WTC11 (cell line): ENCODE results near the gene CDK6. TPM values are rescaled to one million over a fixed set of nuclear protein-coding genes. Genes with fewer than 3 reads are reported as not detected.
A peak's percentile ranks its signal among the peaks of the same experiment; 100 is the strongest.

Experiments
- ATAC-seq: fragments of 200-7000 bp; cut with Tn5 transposase; 2 replicates; pipeline ENCODE4 v1.10.0; 2021; ENCODE audit warnings: mild to moderate bottlenecking, moderate library complexity
- CTCF ChIA-PET: fragments of 300-600 bp; sonication (Branson Sonifier 250); formaldehyde crosslinking; loops from one replicate; lab custom pipeline; 2021; ENCODE audit warnings: antibody characterized with exemption; lab: Charles Lee
- POLR2A ChIA-PET: fragments of 350-600 bp; sonication (Branson Sonifier 250); formaldehyde crosslinking; loops from one replicate; lab custom pipeline; 2021; ENCODE audit warnings: antibody characterized with exemption; lab: Charles Lee
- DNase-seq: peaks from one replicate; pipeline ENCODE4 v3.0.0; 2021; ENCODE audit warnings: low spot score
- H3K27ac Mint-ChIP-seq: 2 replicates; pipeline ENCODE4 v1.8.0; 2021; ENCODE audit warnings: mixed read lengths
- H3K27me3 Mint-ChIP-seq: 2 replicates; pipeline ENCODE4 v1.8.0; 2021; ENCODE audit warnings: low read depth, mild to moderate bottlenecking, moderate library complexity, mixed read lengths
- H3K36me3 Mint-ChIP-seq: 2 replicates; pipeline ENCODE4 v1.8.0; 2021; ENCODE audit warnings: mixed read lengths
- H3K4me1 Mint-ChIP-seq: 2 replicates; pipeline ENCODE4 v1.8.0; 2022; ENCODE audit warnings: mixed read lengths
- H3K4me3 Mint-ChIP-seq: 2 replicates; pipeline ENCODE4 v1.8.0; 2021; ENCODE audit warnings: mild to moderate bottlenecking, moderate library complexity, mixed read lengths
- H3K9me3 Mint-ChIP-seq: 2 replicates; pipeline ENCODE4 v1.8.0; 2021; ENCODE audit warnings: mixed read lengths
- ATF2 ChIP-seq: sonication (generic); formaldehyde crosslinking; IDR thresholded peaks from 2 replicates; pipeline ENCODE4 v1.8.1; 2022; ENCODE audit warnings: low read depth, missing genetic modification reagents, borderline replicate concordance
- ATF6 ChIP-seq: sonication (generic); formaldehyde crosslinking; IDR thresholded peaks from 2 replicates; pipeline ENCODE4 v1.8.1; 2023; ENCODE audit warnings: mild to moderate bottlenecking, missing genetic modification reagents
- CBFB ChIP-seq: sonication (generic); formaldehyde crosslinking; IDR thresholded peaks from 2 replicates; pipeline ENCODE4 v1.8.1; 2022; ENCODE audit warnings: mild to moderate bottlenecking, low read depth, missing genetic modification reagents
- GTF2I ChIP-seq: fragments of 250-450 bp; sonication (Bioruptor Pico); conservative IDR thresholded peaks from 2 replicates; pipeline ENCODE4 v1.4.0; 2021; ENCODE audit warnings: mild to moderate bottlenecking
- KAT7 ChIP-seq: sonication (generic); formaldehyde crosslinking; IDR thresholded peaks from 2 replicates; pipeline ENCODE4 v1.8.1; 2023; ENCODE audit warnings: missing genetic modification reagents, mild to moderate bottlenecking, borderline replicate concordance
- NR1H2 ChIP-seq: sonication (generic); formaldehyde crosslinking; IDR thresholded peaks from 2 replicates; pipeline ENCODE4 v1.9.0; 2021; ENCODE audit warnings: mild to moderate bottlenecking, moderate library complexity, missing genetic modification reagents
- SMAD4 ChIP-seq: sonication (generic); formaldehyde crosslinking; IDR thresholded peaks from 2 replicates; pipeline ENCODE4 v1.8.0; 2022; ENCODE audit warnings: mild to moderate bottlenecking, missing genetic modification reagents
- SOX15 ChIP-seq: fragments of 250-450 bp; sonication (Bioruptor Pico); IDR thresholded peaks from 2 replicates; pipeline ENCODE4 v1.9.0; 2021; ENCODE audit warnings: mild to moderate bottlenecking
- TEAD1 ChIP-seq: sonication (generic); formaldehyde crosslinking; IDR thresholded peaks from 2 replicates; pipeline ENCODE4 v1.8.0; 2022; ENCODE audit warnings: mild to moderate bottlenecking, missing genetic modification reagents
- TP53 ChIP-seq: sonication (generic); formaldehyde crosslinking; IDR thresholded peaks from 2 replicates; pipeline ENCODE4 v1.8.1; 2023; ENCODE audit warnings: mild to moderate bottlenecking, missing genetic modification reagents
- USF1 ChIP-seq: sonication (generic); formaldehyde crosslinking; IDR thresholded peaks from 2 replicates; pipeline ENCODE4 v1.8.0; 2022; ENCODE audit warnings: mild to moderate bottlenecking, missing genetic modification reagents
- ZBTB21 ChIP-seq: sonication (generic); formaldehyde crosslinking; IDR thresholded peaks from 2 replicates; pipeline ENCODE4 v1.8.1; 2023; ENCODE audit warnings: mild to moderate bottlenecking, missing genetic modification reagents, borderline replicate concordance
- ZNF121 ChIP-seq: sonication (generic); formaldehyde crosslinking; IDR thresholded peaks from 2 replicates; pipeline ENCODE4 v1.8.0; 2023; ENCODE audit warnings: missing genetic modification reagents
- ZNF219 ChIP-seq: sonication (generic); formaldehyde crosslinking; IDR thresholded peaks from 2 replicates; pipeline ENCODE4 v1.8.0; 2023; ENCODE audit warnings: missing genetic modification reagents, mild to moderate bottlenecking, borderline replicate concordance
- ZNF232 ChIP-seq: sonication (generic); formaldehyde crosslinking; IDR thresholded peaks from 2 replicates; pipeline ENCODE4 v1.8.0; 2022; ENCODE audit warnings: mild to moderate bottlenecking, missing genetic modification reagents
- ZNF423 ChIP-seq: fragments of 250-450 bp; sonication (Bioruptor Pico); IDR thresholded peaks from 2 replicates; pipeline ENCODE4 v2.1.2; 2022; ENCODE audit warnings: mild to moderate bottlenecking, moderate library complexity
- ZNF671 ChIP-seq: fragments of 250-450 bp; sonication (Bioruptor Pico); IDR thresholded peaks from 2 replicates; pipeline ENCODE4 v1.8.0; 2021; ENCODE audit warnings: mild to moderate bottlenecking
- total RNA-seq: library from RNA; stranded (reverse); gene quantifications from 3 replicates; pipeline ENCODE4 v1.2.3, GENCODE V29; 2021
- TF ChIP-seq, protein P1 (sequence below): fragments of 250-450 bp; sonication (Bioruptor Pico); IDR thresholded peaks from 2 replicates; pipeline ENCODE4 v1.9.0; 2021; ENCODE audit warnings: mild to moderate bottlenecking, borderline replicate concordance
- TF ChIP-seq, protein P2 (sequence below): sonication (generic); formaldehyde crosslinking; IDR thresholded peaks from 2 replicates; pipeline ENCODE4 v1.8.0; 2023; ENCODE audit warnings: missing genetic modification reagents, mild to moderate bottlenecking, borderline replicate concordance

CDK6 gene
- total RNA-seq, 1 experiment from 2014 or later, result 47.2 TPM

DNA sequence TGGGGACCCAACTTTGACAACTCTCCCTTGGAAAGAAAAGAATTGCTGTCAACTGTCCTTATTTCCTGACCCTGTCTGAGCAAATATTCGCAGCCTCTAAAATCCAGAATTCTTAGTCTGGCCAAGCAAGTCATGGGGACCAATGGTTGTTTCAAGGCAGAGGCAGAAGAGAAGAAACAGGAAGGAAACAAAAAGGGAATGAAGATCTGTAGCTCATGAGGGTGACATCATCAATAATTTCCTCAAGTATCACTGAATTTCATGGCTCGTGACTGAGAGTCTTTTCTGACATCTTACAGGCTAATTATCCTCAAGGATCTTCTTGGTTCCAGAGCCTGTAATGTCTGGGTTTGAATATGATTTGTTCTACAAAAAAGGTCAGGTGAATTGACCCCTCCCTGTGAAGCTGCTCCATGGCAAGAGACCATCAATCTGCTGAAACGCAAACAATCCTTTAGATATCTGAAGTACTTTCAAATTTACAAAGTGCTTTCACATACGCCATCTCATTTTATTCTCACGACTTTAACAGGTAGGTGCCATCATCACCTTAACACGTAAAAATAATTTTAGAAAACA lies 5.8 kb downstream of the CDK6 start (continued):
- TF ChIP-seq, protein P1, sequence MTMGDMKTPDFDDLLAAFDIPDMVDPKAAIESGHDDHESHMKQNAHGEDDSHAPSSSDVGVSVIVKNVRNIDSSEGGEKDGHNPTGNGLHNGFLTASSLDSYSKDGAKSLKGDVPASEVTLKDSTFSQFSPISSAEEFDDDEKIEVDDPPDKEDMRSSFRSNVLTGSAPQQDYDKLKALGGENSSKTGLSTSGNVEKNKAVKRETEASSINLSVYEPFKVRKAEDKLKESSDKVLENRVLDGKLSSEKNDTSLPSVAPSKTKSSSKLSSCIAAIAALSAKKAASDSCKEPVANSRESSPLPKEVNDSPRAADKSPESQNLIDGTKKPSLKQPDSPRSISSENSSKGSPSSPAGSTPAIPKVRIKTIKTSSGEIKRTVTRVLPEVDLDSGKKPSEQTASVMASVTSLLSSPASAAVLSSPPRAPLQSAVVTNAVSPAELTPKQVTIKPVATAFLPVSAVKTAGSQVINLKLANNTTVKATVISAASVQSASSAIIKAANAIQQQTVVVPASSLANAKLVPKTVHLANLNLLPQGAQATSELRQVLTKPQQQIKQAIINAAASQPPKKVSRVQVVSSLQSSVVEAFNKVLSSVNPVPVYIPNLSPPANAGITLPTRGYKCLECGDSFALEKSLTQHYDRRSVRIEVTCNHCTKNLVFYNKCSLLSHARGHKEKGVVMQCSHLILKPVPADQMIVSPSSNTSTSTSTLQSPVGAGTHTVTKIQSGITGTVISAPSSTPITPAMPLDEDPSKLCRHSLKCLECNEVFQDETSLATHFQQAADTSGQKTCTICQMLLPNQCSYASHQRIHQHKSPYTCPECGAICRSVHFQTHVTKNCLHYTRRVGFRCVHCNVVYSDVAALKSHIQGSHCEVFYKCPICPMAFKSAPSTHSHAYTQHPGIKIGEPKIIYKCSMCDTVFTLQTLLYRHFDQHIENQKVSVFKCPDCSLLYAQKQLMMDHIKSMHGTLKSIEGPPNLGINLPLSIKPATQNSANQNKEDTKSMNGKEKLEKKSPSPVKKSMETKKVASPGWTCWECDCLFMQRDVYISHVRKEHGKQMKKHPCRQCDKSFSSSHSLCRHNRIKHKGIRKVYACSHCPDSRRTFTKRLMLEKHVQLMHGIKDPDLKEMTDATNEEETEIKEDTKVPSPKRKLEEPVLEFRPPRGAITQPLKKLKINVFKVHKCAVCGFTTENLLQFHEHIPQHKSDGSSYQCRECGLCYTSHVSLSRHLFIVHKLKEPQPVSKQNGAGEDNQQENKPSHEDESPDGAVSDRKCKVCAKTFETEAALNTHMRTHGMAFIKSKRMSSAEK (CRISPR knock-in tag), result no peak
- TF ChIP-seq ZNF232 (CRISPR knock-in tag) (no peak), KAT7 (CRISPR knock-in tag) (no peak), ZNF121 (CRISPR knock-in tag) (no peak)
- TF ChIP-seq, all 79 proteins: peak for 0

DNA sequence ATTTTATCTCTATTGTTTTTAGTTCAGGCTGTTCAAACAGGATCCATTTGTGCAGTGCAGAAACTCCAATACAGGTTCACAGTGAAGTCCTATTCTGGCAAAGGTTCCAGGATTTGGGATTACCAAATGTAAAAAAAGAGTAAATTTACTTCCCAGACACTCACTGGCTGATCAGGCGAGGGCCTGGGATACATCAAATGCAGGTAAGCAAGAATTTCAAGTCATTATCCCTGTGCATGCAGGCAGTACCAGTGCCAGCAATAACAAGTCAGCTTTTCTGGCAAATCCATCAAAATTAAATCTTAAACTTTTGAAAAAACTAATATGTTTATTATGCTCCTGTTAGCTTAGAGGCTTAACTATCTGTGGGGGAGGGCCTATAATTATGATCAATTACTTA lies 6.3 kb downstream of the CDK6 start:
- ATAC-seq (no peak), DNase-seq (no peak)
- ChIA-PET POLR2A (interaction anchor here (0.6 kb wide), 1 partner anchor 240 kb away, joined by 5 read pairs; the partner anchor contains the start of gene FAM133B), CTCF (interaction anchor here (0.6 kb wide), 1 partner anchor 106 kb away, joined by 3 read pairs; no protein-coding TSS in a partner anchor)
- Mint-ChIP-seq H3K9me3 (no peaks in the 10 kb centered on the region), H3K27ac (no peak overlapping the region), H3K4me3 (no peak overlapping the region), H3K4me1 (peaks cover 58% of the 10 kb centered on the region), H3K36me3 (no peaks in the 10 kb centered on the region), H3K27me3 (peaks cover 3% of the 10 kb centered on the region; the same call in 1 of the 2 replicates)
- no peak for TF ChIP-seq NR1H2 (CRISPR knock-in tag)
- no peak for TF ChIP-seq SMAD4
- TF ChIP-seq CBFB (CRISPR knock-in tag), result no peak
- TF ChIP-seq ATF2 (CRISPR knock-in tag), result no peak

DNA sequence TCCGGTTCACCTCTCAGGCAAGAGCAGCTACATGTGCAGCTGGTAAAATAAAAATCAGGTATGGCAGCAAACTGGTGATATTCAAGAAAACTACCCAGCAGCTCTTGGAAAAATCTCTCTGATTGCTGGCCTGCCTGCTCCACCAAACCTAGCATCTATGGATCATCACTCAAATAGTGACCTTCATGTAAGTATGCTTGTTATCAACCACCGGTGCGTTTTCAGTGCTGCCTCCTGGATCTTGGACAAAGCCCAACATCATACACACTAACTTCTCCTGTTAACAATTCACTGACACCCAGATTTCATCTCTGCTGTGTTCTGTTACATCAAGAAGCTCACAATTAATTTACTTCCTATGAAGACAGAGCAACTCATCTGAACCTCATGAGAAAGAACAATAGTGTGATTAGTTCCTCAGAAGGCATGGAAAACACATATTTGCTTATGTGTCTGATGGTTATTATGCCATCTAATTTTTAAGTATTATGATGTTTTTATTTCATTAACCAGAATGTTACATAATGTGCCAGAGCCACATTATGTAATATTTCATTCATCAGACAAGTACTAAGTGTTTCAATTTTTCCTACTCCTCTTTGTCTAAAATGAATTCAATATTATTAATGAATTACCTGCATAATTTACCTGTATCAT lies 8.8 kb downstream of the CDK6 start:
- Mint-ChIP-seq H3K4me3 (no peak overlapping the region), H3K27me3 (peaks cover 3% of the 10 kb centered on the region; the same call in 1 of the 2 replicates), H3K27ac (0 out of 2 replicates have a peak overlapping the region, but pooled peaks have one; percentile 14), H3K36me3 (no peaks in the 10 kb centered on the region), H3K4me1 (peaks cover 75% of the 10 kb centered on the region), H3K9me3 (no peaks in the 10 kb centered on the region)
- ATAC-seq (no peak), DNase-seq (no peak)
- POLR2A ChIA-PET, result no interaction called here
- CTCF ChIA-PET, result interaction anchor here (0.9 kb wide), 1 partner anchor 53 kb away, joined by 3 read pairs; no protein-coding TSS in a partner anchor
- no peak for TF ChIP-seq ZNF121 (CRISPR knock-in tag)
- no peak for TF ChIP-seq ZNF219
- TF ChIP-seq ZBTB21 (CRISPR knock-in tag), result no peak
- TF ChIP-seq TP53 (CRISPR knock-in tag), result no peak
- TF ChIP-seq ATF6 (CRISPR knock-in tag), result no peak
- TF ChIP-seq TEAD1, result no peak
- TF ChIP-seq, protein P2, sequence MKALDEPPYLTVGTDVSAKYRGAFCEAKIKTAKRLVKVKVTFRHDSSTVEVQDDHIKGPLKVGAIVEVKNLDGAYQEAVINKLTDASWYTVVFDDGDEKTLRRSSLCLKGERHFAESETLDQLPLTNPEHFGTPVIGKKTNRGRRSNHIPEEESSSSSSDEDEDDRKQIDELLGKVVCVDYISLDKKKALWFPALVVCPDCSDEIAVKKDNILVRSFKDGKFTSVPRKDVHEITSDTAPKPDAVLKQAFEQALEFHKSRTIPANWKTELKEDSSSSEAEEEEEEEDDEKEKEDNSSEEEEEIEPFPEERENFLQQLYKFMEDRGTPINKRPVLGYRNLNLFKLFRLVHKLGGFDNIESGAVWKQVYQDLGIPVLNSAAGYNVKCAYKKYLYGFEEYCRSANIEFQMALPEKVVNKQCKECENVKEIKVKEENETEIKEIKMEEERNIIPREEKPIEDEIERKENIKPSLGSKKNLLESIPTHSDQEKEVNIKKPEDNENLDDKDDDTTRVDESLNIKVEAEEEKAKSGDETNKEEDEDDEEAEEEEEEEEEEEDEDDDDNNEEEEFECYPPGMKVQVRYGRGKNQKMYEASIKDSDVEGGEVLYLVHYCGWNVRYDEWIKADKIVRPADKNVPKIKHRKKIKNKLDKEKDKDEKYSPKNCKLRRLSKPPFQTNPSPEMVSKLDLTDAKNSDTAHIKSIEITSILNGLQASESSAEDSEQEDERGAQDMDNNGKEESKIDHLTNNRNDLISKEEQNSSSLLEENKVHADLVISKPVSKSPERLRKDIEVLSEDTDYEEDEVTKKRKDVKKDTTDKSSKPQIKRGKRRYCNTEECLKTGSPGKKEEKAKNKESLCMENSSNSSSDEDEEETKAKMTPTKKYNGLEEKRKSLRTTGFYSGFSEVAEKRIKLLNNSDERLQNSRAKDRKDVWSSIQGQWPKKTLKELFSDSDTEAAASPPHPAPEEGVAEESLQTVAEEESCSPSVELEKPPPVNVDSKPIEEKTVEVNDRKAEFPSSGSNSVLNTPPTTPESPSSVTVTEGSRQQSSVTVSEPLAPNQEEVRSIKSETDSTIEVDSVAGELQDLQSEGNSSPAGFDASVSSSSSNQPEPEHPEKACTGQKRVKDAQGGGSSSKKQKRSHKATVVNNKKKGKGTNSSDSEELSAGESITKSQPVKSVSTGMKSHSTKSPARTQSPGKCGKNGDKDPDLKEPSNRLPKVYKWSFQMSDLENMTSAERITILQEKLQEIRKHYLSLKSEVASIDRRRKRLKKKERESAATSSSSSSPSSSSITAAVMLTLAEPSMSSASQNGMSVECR (CRISPR knock-in tag), result no peak
- no peak for TF ChIP-seq GTF2I
- no peak for TF ChIP-seq SOX15
- no peak for TF ChIP-seq ZNF423 (CRISPR knock-in tag)
- no peak for TF ChIP-seq ZNF671 (CRISPR knock-in tag)
- no peak for TF ChIP-seq USF1 (CRISPR knock-in tag)
